Endothelial cell (in vitro differentiated cells): Measurements from ENCODE around the gene SMCO3. TPM values are rescaled to one million over a fixed set of nuclear protein-coding genes. Genes with fewer than 3 reads are reported as not detected.
A peak's percentile ranks its signal among the peaks of the same experiment; 100 is the strongest.

Experiments used
- DNase-seq: peaks from one replicate; pipeline ENCODE4 v3.0.0; 2021; ENCODE audit warnings: low spot score
- H3K27ac Mint-ChIP-seq: one replicate; pipeline ENCODE4 v1.8.0; 2021; ENCODE audit warnings: mixed read lengths, inconsistent platforms; ENCODE audit not compliant: unreplicated experiment
- H3K27me3 Mint-ChIP-seq: one replicate; pipeline ENCODE4 v1.8.0; 2021; ENCODE audit warnings: mild to moderate bottlenecking, moderate library complexity, mixed read lengths, inconsistent platforms; ENCODE audit not compliant: unreplicated experiment
- H3K36me3 Mint-ChIP-seq: one replicate; pipeline ENCODE4 v1.8.0; 2021; ENCODE audit warnings: mild to moderate bottlenecking, low read depth, mixed read lengths, inconsistent platforms; ENCODE audit not compliant: unreplicated experiment
- H3K4me1 Mint-ChIP-seq: one replicate; pipeline ENCODE4 v1.8.0; 2021; ENCODE audit warnings: mild to moderate bottlenecking, mixed read lengths, inconsistent platforms; ENCODE audit not compliant: unreplicated experiment
- H3K4me3 Mint-ChIP-seq: one replicate; pipeline ENCODE4 v1.8.0; 2021; ENCODE audit warnings: mild to moderate bottlenecking, mixed read lengths, inconsistent platforms; ENCODE audit not compliant: unreplicated experiment
- H3K9me3 Mint-ChIP-seq: one replicate; pipeline ENCODE4 v1.8.0; 2021; ENCODE audit warnings: mixed read lengths, inconsistent platforms; ENCODE audit not compliant: unreplicated experiment
- CTCF ChIP-seq: fragments of 200-600 bp; sonication (generic); IDR thresholded peaks from one replicate; pipeline ENCODE4 v1.5.0; 2021; ENCODE audit warnings: antibody characterized with exemption; ENCODE audit not compliant: unreplicated experiment
- total RNA-seq: library from RNA; stranded (reverse); fragmentation: NEBNext Ultra II Directional; extraction: Animal tissue kit (Norgen Biotek cat#: 25700); gene quantifications from one replicate; pipeline ENCODE4 v1.2.1, GENCODE V29; 2021; ENCODE audit not compliant: unreplicated experiment

Gene SMCO3
- total RNA-seq, 1 donor from 2014 or later = 0.13 TPM

- Mint-ChIP-seq H3K4me3 (no peak overlapping the region), H3K4me1 (peaks cover 30% of the 10 kb centered on the region), H3K9me3 (no peaks in the 10 kb centered on the region), H3K27ac (no peak overlapping the region), H3K36me3 (no peaks in the 10 kb centered on the region), H3K27me3 (no peaks in the 10 kb centered on the region)
- peak; percentile 40 for TF ChIP-seq CTCF
- DNase-seq = peak; percentile 43
Observed at GRCh38 chr12:14845350-14845750, 31.4 kb upstream of the SMCO3 start.

GRCh38 chr12:14844401-14844800, 30.4 kb upstream of the SMCO3 start:
- H3K9me3 Mint-ChIP-seq = no peaks in the 10 kb centered on the region
- TF ChIP-seq CTCF = no peak
- peaks cover 30% of the 10 kb centered on the region for H3K4me1 Mint-ChIP-seq
- peaks cover 7% of the 10 kb centered on the region for H3K36me3 Mint-ChIP-seq
- H3K27me3 Mint-ChIP-seq = no peaks in the 10 kb centered on the region
- no peak overlapping the region for H3K4me3 Mint-ChIP-seq
- DNase-seq = no peak
- H3K27ac Mint-ChIP-seq = no peak overlapping the region

- H3K27ac Mint-ChIP-seq = no peak within 1 kb of the TSS
- TF ChIP-seq CTCF = no peak
- DNase-seq = peak; percentile 5
- H3K36me3 Mint-ChIP-seq = peaks cover 8% of the 10 kb centered on the region
- H3K4me3 Mint-ChIP-seq = no peak within 1 kb of the TSS
- no peaks in the 10 kb centered on the region for H3K27me3 Mint-ChIP-seq
- H3K9me3 Mint-ChIP-seq = no peaks in the 10 kb centered on the region
- peaks cover 30% of the 10 kb centered on the region for H3K4me1 Mint-ChIP-seq
Observed at GRCh38 chr12:14843425-14843887, 29.5 kb upstream of the SMCO3 start, which contains the start of gene ART4. ART4 (minus strand) TSS chr12:14843526; CDS start chr12:14843113, 413 bp downstream.

GRCh38 chr12:14842315-14842714, 28.3 kb upstream of the SMCO3 start:
- Mint-ChIP-seq H3K9me3 (no peaks in the 10 kb centered on the region), H3K27ac (no peak overlapping the region), H3K4me1 (peaks cover 25% of the 10 kb centered on the region), H3K4me3 (no peak overlapping the region), H3K27me3 (no peaks in the 10 kb centered on the region), H3K36me3 (peaks cover 8% of the 10 kb centered on the region)
- TF ChIP-seq CTCF = no peak
- DNase-seq = no peak

GRCh38 chr12:14841761-14842160, 27.8 kb upstream of the SMCO3 start:
- Mint-ChIP-seq H3K4me1 (peaks cover 20% of the 10 kb centered on the region), H3K27ac (no peak overlapping the region), H3K27me3 (no peaks in the 10 kb centered on the region), H3K4me3 (no peak overlapping the region), H3K9me3 (no peaks in the 10 kb centered on the region), H3K36me3 (peaks cover 8% of the 10 kb centered on the region)
- no peak for DNase-seq
- TF ChIP-seq CTCF = no peak
